HG03095 (cell line): ENCODE results near the gene TOX2.

Experiments used
- ATAC-seq: cut with Tn5 transposase; IDR thresholded peaks from one replicate; pipeline ENCODE4 v1.9.1; 2021; ENCODE audit warnings: moderate library complexity; ENCODE audit not compliant: unreplicated experiment

Gene TOX2

GRCh38 chr20:44073011-44073674, 158.5 kb downstream of the TOX2 start:
- ATAC-seq: no peak

- ATAC-seq: no peak
Observed at GRCh38 chr20:44073675-44074071, 159.0 kb downstream of the TOX2 start.

GRCh38 chr20:44074252-44075151, 159.8 kb downstream of the TOX2 start:
- ATAC-seq: no peak

GRCh38 chr20:44075191-44075949, 160.7 kb downstream of the TOX2 start:
- no peak for ATAC-seq

- no peak for ATAC-seq
Observed at GRCh38 chr20:44075950-44076232, 161.2 kb downstream of the TOX2 start.

- ATAC-seq: no peak
Observed at GRCh38 chr20:44079291-44079690, 164.6 kb downstream of the TOX2 start.

GRCh38 chr20:44080064-44080463, 165.4 kb downstream of the TOX2 start:
- ATAC-seq: no peak

- peak; percentile 73 for ATAC-seq
Observed at GRCh38 chr20:44080646-44081267, 166.1 kb downstream of the TOX2 start.

- ATAC-seq: no peak
Observed at GRCh38 chr20:44081476-44081875, 166.8 kb downstream of the TOX2 start.

GRCh38 chr20:44081888-44082287, 167.2 kb downstream of the TOX2 start:
- ATAC-seq: no peak

GRCh38 chr20:44083220-44083933, 168.7 kb downstream of the TOX2 start:
- ATAC-seq: no peak

GRCh38 chr20:44084439-44084838, 169.8 kb downstream of the TOX2 start:
- no peak for ATAC-seq

GRCh38 chr20:44084891-44085290, 170.2 kb downstream of the TOX2 start:
- ATAC-seq: no peak

GRCh38 chr20:44085616-44086434, 171.2 kb downstream of the TOX2 start:
- ATAC-seq: no peak

GRCh38 chr20:44087051-44087856, 172.6 kb downstream of the TOX2 start:
- no peak for ATAC-seq

- no peak for ATAC-seq
Observed at GRCh38 chr20:44087857-44088120, 173.1 kb downstream of the TOX2 start.

- ATAC-seq: no peak
Observed at GRCh38 chr20:44089987-44090674, 175.5 kb downstream of the TOX2 start.

GRCh38 chr20:44091026-44091425, 176.4 kb downstream of the TOX2 start:
- ATAC-seq: no peak
